A673 (cell line): ENCODE results near the gene TRAF4.

Experiments
- EZH2 ChIP-seq: fragments of 200-600 bp; sonication (generic); IDR thresholded peaks from 2 replicates; pipeline ENCODE4 v1.6.1; 2017; ENCODE audit warnings: borderline replicate concordance, low read depth, mild to moderate bottlenecking, mixed read lengths, antibody characterized with exemption, low read length; ENCODE audit not compliant: poor library complexity, severe bottlenecking
- TF ChIP-seq, protein P1 (sequence below): fragments of 300-800, 200-600 bp; sonication (generic); conservative IDR thresholded peaks from 2 replicates; pipeline ENCODE4 v1.5.1; 2017; ENCODE audit warnings: low read depth, mild to moderate bottlenecking, antibody characterized with exemption, low read length, moderate library complexity, mixed read lengths

DNA sequence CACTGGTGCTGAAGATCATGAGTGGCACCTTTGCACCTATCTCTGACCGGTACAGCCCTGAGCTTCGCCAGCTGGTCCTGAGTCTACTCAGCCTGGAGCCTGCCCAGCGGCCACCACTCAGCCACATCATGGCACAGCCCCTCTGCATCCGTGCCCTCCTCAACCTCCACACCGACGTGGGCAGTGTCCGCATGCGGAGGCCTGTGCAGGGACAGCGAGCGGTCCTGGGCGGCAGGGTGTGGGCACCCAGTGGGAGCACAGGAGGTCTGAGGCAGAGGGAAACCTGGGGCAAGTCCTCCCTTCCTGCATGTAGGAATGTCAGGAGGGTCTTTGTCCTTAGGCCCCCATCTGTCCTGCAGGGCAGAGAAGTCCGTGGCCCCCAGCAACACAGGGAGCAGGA lies 6.5 kb upstream of the TRAF4 start:
- TF ChIP-seq, protein P1, sequence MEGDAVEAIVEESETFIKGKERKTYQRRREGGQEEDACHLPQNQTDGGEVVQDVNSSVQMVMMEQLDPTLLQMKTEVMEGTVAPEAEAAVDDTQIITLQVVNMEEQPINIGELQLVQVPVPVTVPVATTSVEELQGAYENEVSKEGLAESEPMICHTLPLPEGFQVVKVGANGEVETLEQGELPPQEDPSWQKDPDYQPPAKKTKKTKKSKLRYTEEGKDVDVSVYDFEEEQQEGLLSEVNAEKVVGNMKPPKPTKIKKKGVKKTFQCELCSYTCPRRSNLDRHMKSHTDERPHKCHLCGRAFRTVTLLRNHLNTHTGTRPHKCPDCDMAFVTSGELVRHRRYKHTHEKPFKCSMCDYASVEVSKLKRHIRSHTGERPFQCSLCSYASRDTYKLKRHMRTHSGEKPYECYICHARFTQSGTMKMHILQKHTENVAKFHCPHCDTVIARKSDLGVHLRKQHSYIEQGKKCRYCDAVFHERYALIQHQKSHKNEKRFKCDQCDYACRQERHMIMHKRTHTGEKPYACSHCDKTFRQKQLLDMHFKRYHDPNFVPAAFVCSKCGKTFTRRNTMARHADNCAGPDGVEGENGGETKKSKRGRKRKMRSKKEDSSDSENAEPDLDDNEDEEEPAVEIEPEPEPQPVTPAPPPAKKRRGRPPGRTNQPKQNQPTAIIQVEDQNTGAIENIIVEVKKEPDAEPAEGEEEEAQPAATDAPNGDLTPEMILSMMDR, result no peak
- no peak for TF ChIP-seq EZH2
